ENCODE data around the gene RAB1A. TPM values are rescaled to one million over a fixed set of nuclear protein-coding genes. Genes with fewer than 3 reads are reported as not detected.
"Not testable (repeated sequence)": the region's sequence is repeated elsewhere in the genome, so short reads cannot be mapped to it uniquely, and the experiment has no call there.

Gene RAB1A
- total RNA-seq = 88.1 and 96.6 TPM in 2 replicates

DNA sequence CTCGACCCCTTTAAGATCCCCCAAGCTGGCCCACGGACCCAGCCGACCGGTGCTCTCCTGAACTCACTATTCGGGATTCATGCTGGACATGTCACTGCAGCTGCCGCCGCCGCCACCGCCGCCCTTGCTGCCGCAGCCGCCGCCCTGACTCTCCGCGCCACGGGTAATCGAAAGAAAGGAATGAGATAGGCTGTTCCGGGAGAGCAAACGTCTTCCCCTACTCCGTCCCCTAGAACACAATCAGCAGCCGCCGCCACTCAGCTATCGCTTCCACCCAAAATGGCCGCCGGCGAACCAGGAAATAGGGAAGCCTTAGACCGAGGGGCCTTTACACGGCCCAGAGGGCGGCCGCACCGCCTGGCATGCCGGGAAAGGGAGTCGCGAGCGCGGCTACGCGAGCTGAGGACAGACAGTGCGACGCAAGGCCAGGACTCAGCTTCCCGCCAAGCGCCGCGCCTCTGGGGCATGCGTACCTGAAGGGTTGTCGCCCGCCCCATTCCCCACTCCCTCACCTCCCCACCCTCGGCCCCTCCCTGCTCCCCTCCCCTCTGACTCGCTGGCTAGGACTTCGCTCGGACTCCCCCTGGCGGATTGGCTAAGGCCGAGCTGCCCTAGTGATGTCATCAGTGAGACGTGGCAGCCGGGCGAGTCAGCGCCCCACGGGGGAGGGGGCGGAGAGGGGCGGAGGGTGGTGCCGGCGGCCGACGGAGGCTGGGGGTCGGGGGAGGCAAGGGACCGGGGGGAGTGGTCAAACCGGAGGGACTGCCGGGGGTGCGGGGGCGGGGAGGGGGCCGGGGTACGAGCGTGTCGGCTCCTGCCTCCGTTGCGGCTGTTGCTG lies at the start of gene RAB1A:
TSS of gene RAB1A (minus strand) at position 281 of the 838 bp plus-strand sequence. CDS start at position 90, 191 bp downstream.
- H3K27ac Mint-ChIP-seq = peak within 1 kb of the TSS; percentile 100
- peaks cover 6% of the 10 kb centered on the region for H3K27me3 Mint-ChIP-seq (ENCODE audit: low read depth)
- peak within 1 kb of the TSS; percentile 100 for H3K4me3 Mint-ChIP-seq (ENCODE audit: low read depth)
- no peaks in the 10 kb centered on the region for H3K9me3 Mint-ChIP-seq
- peaks cover 35% of the 10 kb centered on the region for H3K4me1 Mint-ChIP-seq (ENCODE audit: low read depth)
- intact Hi-C loops (cut with micrococcal nuclease) = loop anchor here (1.0 to 2.0 kb wide), 7 partner anchors 65 to 606 kb away; partner anchors contain the start of genes ACTR2, AFTPH, CEP68 and SLC1A4
- DNase-seq (ENCODE audit: low spot score) = peak; percentile 98
- peaks cover 24% of the 10 kb centered on the region for H3K36me3 Mint-ChIP-seq (ENCODE audit: low read depth)

- intact Hi-C loops (cut with micrococcal nuclease) = no loop called here
- Mint-ChIP-seq H3K27me3 (ENCODE audit: low read depth) (peaks cover 20% of the 10 kb centered on the region), H3K4me3 (ENCODE audit: low read depth) (no peak overlapping the region), H3K27ac (no peak overlapping the region), H3K4me1 (ENCODE audit: low read depth) (no peaks in the 10 kb centered on the region), H3K9me3 (no peaks in the 10 kb centered on the region), H3K36me3 (ENCODE audit: low read depth) (no peaks in the 10 kb centered on the region)
- DNase-seq (ENCODE audit: low spot score) = no peak
Measured at GRCh38 chr2:65177751-65178442, 48.0 kb upstream of the RAB1A start.

DNA sequence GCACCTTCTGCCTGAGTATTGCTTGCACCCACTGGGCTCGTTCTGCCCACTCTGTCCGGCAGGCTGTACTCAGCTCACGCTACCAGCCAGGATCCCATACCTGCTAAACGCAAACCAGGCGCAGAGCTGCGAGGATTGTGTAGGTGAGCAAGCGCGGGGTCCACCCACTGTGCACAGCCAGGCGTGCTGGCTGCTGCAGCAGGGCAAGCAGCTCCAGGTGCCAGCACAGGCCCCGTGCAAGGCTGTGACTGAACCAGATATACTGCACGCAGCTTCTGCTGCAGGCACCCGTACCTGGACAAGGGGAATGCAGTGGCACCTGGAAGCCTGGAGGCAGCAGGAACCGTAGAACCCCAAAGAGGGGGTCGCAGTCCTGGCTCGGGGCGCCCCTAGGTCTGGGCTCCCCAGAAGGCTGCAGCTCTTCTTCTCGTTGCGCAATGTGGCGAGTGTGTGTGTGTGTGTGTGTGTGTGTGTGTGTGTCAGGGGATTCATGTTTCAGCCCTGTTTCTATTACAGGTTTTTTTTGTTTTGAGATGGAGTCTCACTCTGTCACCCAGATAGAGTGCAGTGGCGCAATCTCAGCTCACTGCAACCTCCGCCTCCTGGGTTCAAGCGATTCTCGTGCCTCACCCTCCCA lies 46.1 kb upstream of the RAB1A start:
- Mint-ChIP-seq H3K4me3 (ENCODE audit: low read depth) (no peak overlapping the region), H3K36me3 (ENCODE audit: low read depth) (no peaks in the 10 kb centered on the region), H3K9me3 (no peaks in the 10 kb centered on the region), H3K27me3 (ENCODE audit: low read depth) (peaks cover 12% of the 10 kb centered on the region), H3K4me1 (ENCODE audit: low read depth) (no peaks in the 10 kb centered on the region), H3K27ac (no peak overlapping the region)
- intact Hi-C loops (cut with micrococcal nuclease) = no loop called here
- no peak for DNase-seq (ENCODE audit: low spot score)

DNA sequence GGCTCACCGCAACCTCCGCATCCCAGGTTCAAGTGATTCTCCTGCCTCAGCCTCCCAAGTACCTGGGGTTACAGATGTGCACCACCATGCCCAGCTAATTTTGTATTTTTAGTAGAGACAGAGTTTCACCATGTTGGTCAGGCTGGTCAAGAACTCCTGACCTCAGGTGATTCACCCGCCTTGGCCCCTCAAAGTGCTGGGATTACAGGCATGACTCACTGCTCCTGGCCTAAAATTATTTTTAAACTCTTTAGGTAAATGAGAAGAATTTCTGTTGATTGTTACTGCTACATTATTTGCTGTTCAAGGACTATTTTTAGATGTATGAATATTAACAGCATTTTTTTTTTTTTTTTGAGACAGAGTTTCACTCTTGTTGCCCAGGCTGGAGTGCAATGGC lies 44.1 kb upstream of the RAB1A start:
- intact Hi-C loops (cut with micrococcal nuclease); DNase-seq (ENCODE audit: low spot score); H3K27me3 Mint-ChIP-seq (ENCODE audit: low read depth); H3K4me1 Mint-ChIP-seq (ENCODE audit: low read depth); H3K36me3 Mint-ChIP-seq (ENCODE audit: low read depth); H3K4me3 Mint-ChIP-seq (ENCODE audit: low read depth); H3K27ac Mint-ChIP-seq; H3K9me3 Mint-ChIP-seq: not testable (repeated sequence)

DNA sequence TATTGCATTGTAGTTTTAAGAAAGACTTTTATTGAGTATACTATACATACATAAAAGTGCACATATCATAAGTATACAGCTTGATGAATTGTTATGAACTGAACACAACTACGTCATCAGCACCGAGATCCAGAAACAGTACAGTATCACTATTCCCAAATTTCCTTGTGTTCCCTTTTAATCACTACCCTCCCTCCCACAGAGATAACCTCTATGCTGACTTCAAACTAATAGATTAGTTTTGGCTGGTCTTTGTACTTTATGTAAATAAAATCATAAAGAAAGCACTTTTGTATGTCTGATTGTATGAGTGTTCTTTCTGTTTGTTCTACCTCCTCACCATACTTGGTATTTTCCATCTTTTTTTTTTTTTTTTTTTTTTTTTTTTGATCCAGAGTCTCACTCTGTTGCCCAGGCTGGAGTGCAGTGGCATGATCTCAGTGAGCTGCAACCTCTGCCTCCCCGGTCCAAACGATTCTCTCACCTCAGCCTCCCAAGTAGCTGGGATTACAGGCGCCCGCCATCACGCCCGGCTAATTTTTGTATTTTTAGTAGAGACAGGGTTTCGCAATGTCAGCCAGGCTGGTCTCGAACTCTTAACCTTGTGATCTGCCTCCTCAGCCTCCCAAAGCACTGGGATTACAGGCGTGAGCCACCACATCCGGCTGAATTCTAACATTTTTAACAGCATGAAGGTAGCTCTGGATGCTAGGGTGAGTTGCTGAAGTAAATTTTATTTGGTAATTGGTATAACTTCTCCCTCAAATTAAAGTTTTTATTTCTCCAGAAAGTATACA lies 43.3 kb upstream of the RAB1A start:
- no peaks in the 10 kb centered on the region for H3K9me3 Mint-ChIP-seq
- no peak for DNase-seq (ENCODE audit: low spot score)
- H3K4me3 Mint-ChIP-seq (ENCODE audit: low read depth) = no peak overlapping the region
- intact Hi-C loops (cut with micrococcal nuclease) = no loop called here
- no peaks in the 10 kb centered on the region for H3K36me3 Mint-ChIP-seq (ENCODE audit: low read depth)
- peaks cover under 1% of the 10 kb centered on the region for H3K27me3 Mint-ChIP-seq (ENCODE audit: low read depth)
- H3K4me1 Mint-ChIP-seq (ENCODE audit: low read depth) = no peaks in the 10 kb centered on the region
- H3K27ac Mint-ChIP-seq = no peak overlapping the region

DNA sequence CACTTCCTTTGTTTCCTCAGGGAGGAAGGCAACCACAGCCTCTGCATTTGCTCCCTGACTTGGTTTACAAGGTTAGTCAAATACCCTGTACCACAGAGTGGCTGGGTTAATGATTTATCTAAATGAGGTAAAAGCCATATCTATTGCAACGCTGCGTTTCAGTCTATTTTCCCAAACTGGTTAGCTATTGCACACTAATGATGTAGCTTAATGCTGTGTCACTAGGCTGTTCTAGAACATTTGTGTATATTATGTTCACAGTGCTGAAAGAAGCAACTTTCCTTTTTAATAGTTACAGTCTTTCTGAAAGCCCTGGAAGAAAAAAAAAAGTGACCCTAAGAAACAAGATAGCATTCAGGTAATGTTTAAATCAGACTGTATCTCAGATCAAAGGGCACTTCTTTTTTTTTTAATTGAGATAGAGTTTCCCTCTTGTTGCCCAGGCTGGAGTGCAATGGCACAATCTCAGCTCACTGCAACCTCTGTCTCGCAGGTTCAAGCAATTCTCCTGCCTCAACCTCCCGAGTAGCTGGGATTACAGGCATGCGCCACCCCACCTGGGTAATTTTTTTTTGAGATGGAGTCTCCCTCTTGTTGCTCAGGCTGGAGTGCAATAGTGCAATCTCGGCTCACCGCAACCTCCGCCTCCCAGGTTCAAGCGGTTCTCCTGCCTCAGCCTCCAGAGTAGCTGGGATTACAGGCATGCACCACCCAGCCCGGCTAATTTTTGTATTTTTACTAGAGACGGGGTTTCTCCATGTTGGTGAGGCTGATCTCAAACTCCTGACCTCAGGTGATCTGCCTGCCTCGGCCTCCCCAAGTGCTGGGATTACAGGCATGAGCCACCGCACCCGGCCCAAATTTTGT lies 40.9 kb upstream of the RAB1A start:
- H3K4me3 Mint-ChIP-seq (ENCODE audit: low read depth); H3K27me3 Mint-ChIP-seq (ENCODE audit: low read depth); DNase-seq (ENCODE audit: low spot score); intact Hi-C loops (cut with micrococcal nuclease); H3K27ac Mint-ChIP-seq; H3K9me3 Mint-ChIP-seq; H3K4me1 Mint-ChIP-seq (ENCODE audit: low read depth); H3K36me3 Mint-ChIP-seq (ENCODE audit: low read depth): not testable (repeated sequence)

DNA sequence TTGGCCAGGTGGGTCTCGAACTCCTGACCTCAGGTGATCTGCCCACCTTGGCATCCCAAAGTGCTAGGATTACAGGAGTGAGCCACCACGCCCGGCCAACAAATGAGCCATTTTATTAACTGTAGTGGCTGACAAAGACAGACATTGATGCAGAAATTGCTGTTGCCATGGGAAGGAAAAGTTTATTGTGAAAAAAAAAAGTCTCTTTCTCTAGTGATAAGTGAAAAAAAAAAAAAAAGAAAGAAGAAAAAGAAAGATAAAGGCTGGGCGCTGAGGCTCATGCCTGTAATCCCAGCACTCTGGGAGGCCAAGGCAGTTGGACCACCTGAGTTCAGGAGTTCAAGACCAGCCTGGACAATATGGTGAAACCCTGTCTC lies 39.8 kb upstream of the RAB1A start:
- no peak for DNase-seq (ENCODE audit: low spot score)
- no peaks in the 10 kb centered on the region for H3K36me3 Mint-ChIP-seq (ENCODE audit: low read depth)
- H3K27me3 Mint-ChIP-seq (ENCODE audit: low read depth) = no peaks in the 10 kb centered on the region
- H3K27ac Mint-ChIP-seq = no peak overlapping the region
- intact Hi-C loops (cut with micrococcal nuclease) = loop anchor here (1.0 to 10.0 kb wide), 2 partner anchors 105 to 255 kb away; no protein-coding TSS in a partner anchor
- H3K4me3 Mint-ChIP-seq (ENCODE audit: low read depth) = no peak overlapping the region
- no peaks in the 10 kb centered on the region for H3K4me1 Mint-ChIP-seq (ENCODE audit: low read depth)
- no peaks in the 10 kb centered on the region for H3K9me3 Mint-ChIP-seq

DNA sequence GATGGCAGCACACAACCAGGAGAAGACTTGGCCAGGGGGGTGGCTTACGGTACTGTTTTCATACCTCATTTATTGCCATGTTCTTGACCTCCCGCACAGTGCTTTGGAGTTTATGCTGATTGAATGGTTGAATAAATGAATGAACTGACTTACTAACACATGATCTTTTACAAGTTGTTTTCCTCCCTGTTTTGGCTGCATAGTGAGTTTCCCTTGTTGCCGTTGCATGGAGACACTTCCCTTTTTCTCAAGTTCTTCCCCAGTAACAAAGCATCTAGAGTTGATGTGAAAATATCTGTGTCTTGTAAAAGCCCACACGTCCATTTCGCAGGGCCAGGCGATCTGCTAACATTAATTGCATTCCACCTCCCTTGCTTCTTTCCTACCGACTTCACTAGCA lies 35.7 kb upstream of the RAB1A start:
- Mint-ChIP-seq H3K36me3 (ENCODE audit: low read depth) (no peaks in the 10 kb centered on the region), H3K27me3 (ENCODE audit: low read depth) (peaks cover 2% of the 10 kb centered on the region), H3K27ac (no peak overlapping the region), H3K4me1 (ENCODE audit: low read depth) (peaks cover 6% of the 10 kb centered on the region), H3K4me3 (ENCODE audit: low read depth) (no peak overlapping the region), H3K9me3 (no peaks in the 10 kb centered on the region)
- intact Hi-C loops (cut with micrococcal nuclease) = loop anchor here (10.0 kb wide), 1 partner anchor 251 kb away; no protein-coding TSS in a partner anchor
- DNase-seq (ENCODE audit: low spot score) = no peak

DNA sequence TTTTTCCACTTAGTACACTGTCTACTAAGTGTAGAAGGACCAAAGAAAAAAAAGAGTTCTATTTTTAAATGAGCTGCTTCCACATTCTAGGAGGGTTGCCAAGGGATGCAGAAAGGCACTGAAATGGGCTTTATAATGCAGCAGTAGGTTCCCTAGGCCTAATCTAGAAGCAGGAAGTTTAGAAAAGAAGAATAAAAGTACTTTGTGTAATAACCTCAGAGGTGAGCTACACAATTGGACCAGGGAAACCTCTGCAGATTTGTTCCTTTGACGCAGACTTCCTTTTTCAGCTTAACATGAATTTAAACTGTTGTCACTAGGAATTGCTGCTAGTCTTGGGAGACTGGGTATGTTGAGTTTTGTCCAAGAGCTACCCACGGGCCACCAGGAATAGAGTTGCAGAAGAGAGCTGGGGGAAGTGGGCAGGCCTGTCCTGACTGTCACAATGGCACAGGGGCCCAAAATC lies 34.6 kb upstream of the RAB1A start:
- H3K9me3 Mint-ChIP-seq = no peaks in the 10 kb centered on the region
- DNase-seq (ENCODE audit: low spot score) = no peak
- H3K4me3 Mint-ChIP-seq (ENCODE audit: low read depth) = no peak overlapping the region
- peaks cover 2% of the 10 kb centered on the region for H3K27me3 Mint-ChIP-seq (ENCODE audit: low read depth)
- intact Hi-C loops (cut with micrococcal nuclease) = loop anchor here (10.0 kb wide), 1 partner anchor 250 kb away; no protein-coding TSS in a partner anchor
- no peak overlapping the region for H3K27ac Mint-ChIP-seq
- peaks cover 13% of the 10 kb centered on the region for H3K4me1 Mint-ChIP-seq (ENCODE audit: low read depth)
- no peaks in the 10 kb centered on the region for H3K36me3 Mint-ChIP-seq (ENCODE audit: low read depth)

DNA sequence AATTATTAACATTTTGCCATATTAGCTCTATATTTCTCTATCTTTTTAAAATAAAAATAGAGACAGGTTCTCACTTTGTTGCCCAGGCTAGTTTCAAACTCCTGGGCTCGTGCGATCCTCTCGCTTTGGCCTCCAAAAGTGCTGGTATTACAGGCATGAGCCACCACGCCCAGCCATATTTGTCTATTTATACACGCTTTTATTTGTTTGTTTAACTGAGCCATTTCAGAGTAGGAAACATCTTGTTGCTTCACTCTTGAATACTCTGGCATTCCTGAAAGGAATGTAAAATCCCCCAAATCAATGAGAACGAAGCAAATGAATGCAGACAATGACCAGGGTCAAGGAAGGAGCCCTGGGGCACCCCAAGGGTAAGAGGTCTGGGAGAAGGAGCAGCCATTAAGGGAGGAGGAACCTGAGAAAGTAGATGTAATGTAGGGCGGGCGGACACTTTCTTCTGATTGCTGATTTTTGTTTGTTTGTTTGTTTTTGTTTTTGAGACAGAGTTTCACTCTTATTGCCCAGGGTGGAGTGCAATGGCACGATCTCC lies 31.7 kb upstream of the RAB1A start:
- H3K36me3 Mint-ChIP-seq (ENCODE audit: low read depth) = no peaks in the 10 kb centered on the region
- H3K27me3 Mint-ChIP-seq (ENCODE audit: low read depth) = peaks cover 2% of the 10 kb centered on the region
- intact Hi-C loops (cut with micrococcal nuclease) = loop anchor here (10.0 kb wide), 1 partner anchor 247 kb away; no protein-coding TSS in a partner anchor
- peaks cover 16% of the 10 kb centered on the region for H3K4me1 Mint-ChIP-seq (ENCODE audit: low read depth)
- no peak overlapping the region for H3K27ac Mint-ChIP-seq
- H3K4me3 Mint-ChIP-seq (ENCODE audit: low read depth) = no peak overlapping the region
- no peak for DNase-seq (ENCODE audit: low spot score)
- H3K9me3 Mint-ChIP-seq = no peaks in the 10 kb centered on the region

- Mint-ChIP-seq H3K27me3 (ENCODE audit: low read depth) (peaks cover 6% of the 10 kb centered on the region), H3K4me3 (ENCODE audit: low read depth) (no peak overlapping the region)
Measured at GRCh38 chr2:65159906-65160305, 30.0 kb upstream of the RAB1A start.

More at GRCh38 chr2:65159906-65160305, 30.0 kb upstream of the RAB1A start:
- H3K27ac Mint-ChIP-seq = peak overlapping the region; percentile 3
- no peaks in the 10 kb centered on the region for H3K9me3 Mint-ChIP-seq
- no peak for DNase-seq (ENCODE audit: low spot score)
- H3K36me3 Mint-ChIP-seq (ENCODE audit: low read depth) = no peaks in the 10 kb centered on the region
- intact Hi-C loops (cut with micrococcal nuclease) = loop anchor here (10.0 kb wide), 1 partner anchor 245 kb away; no protein-coding TSS in a partner anchor
- peaks cover 16% of the 10 kb centered on the region for H3K4me1 Mint-ChIP-seq (ENCODE audit: low read depth)

All from activated T-helper 2 cell treated with anti-CD3 and anti-CD28 coated beads, Interferon-gamma antibody, Interleukin-2, Interleukin-4, amounts not matched to agents 10 μg/mL and 5 μg/mL and 100 μg/mL, durations not matched to agents 14 hours and 24 hours and 36 hours (primary cell).